Nephron (organoid): ENCODE data around the gene GNB1L.
"Not testable (repeated sequence)": the region's sequence is repeated elsewhere in the genome, so short reads cannot be mapped to it uniquely, and the experiment has no call there.

Experiments
- H3K27ac Mint-ChIP-seq, 3 experiments: 2 replicates each; pipeline ENCODE4 v1.8.0; 2020; ENCODE audit warnings: mixed read lengths in 3 of 3, mild to moderate bottlenecking in 2 of 3, moderate library complexity in 1 of 3
- H3K27me3 Mint-ChIP-seq: 2 replicates; pipeline ENCODE4 v1.8.0; 2021; ENCODE audit warnings: low read depth, mild to moderate bottlenecking, moderate library complexity, mixed read lengths
- H3K36me3 Mint-ChIP-seq: 2 replicates; pipeline ENCODE4 v1.8.0; 2020; ENCODE audit warnings: low read depth, mixed read lengths
- H3K4me1 Mint-ChIP-seq: 2 replicates; pipeline ENCODE4 v1.8.0; 2020; ENCODE audit warnings: mixed read lengths
- H3K4me3 Mint-ChIP-seq, 3 experiments: 2 replicates each; pipeline ENCODE4 v1.8.0; 2020; ENCODE audit warnings: mild to moderate bottlenecking in 3 of 3, mixed read lengths in 3 of 3, moderate library complexity in 2 of 3
- H3K9me3 Mint-ChIP-seq: 2 replicates; pipeline ENCODE4 v1.8.0; 2020; ENCODE audit warnings: mixed read lengths
- TF ChIP-seq, protein P1 (sequence below), 3 experiments: fragments of 200-600 bp; sonication (generic); IDR thresholded peaks; one replicate each; pipeline ENCODE4 v1.5.0; 2021; ENCODE audit warnings: antibody characterized with exemption in 3 of 3; ENCODE audit not compliant: unreplicated experiment in 3 of 3

GNB1L gene

DNA sequence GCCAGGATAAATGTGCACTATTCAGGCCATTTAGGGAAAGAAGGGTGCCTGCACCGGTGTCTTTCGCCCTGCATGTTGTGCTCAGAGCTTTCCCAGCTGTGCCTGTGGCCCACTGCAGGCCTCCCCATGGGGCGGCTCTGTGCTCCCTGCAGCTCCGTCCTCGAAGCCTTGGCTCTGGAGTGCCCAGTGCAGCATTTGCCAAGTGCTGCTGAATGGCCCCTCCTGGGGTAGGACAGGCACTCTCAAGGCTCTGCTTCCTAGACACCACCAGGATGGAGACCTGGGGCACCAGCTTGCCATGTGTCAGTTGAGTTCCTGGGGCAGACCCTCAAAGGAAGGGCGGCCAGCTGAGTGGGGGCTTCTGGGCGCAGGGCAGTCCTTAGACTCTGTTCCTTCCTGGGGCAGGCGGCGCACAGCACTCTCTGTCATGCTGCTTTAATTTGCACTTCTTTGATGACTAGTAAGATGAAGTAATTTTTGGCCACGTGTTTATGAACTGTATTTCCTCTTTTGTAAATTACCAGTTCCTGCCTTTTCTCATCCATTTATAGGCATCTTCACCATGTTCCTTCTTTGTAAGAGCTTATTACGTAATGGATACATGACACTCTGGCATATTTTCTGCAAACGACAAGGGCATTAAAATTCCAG is 32.1 kb upstream of the GNB1L start:
- Mint-ChIP-seq H3K4me1 (peaks cover 21% of the 10 kb centered on the region), H3K4me3 (no peak overlapping the region), H3K36me3 (peaks cover 4% of the 10 kb centered on the region), H3K27me3 (peaks cover 14% of the 10 kb centered on the region), H3K9me3 (no peaks in the 10 kb centered on the region), H3K27ac (no peak overlapping the region)
- TF ChIP-seq, protein P1, sequence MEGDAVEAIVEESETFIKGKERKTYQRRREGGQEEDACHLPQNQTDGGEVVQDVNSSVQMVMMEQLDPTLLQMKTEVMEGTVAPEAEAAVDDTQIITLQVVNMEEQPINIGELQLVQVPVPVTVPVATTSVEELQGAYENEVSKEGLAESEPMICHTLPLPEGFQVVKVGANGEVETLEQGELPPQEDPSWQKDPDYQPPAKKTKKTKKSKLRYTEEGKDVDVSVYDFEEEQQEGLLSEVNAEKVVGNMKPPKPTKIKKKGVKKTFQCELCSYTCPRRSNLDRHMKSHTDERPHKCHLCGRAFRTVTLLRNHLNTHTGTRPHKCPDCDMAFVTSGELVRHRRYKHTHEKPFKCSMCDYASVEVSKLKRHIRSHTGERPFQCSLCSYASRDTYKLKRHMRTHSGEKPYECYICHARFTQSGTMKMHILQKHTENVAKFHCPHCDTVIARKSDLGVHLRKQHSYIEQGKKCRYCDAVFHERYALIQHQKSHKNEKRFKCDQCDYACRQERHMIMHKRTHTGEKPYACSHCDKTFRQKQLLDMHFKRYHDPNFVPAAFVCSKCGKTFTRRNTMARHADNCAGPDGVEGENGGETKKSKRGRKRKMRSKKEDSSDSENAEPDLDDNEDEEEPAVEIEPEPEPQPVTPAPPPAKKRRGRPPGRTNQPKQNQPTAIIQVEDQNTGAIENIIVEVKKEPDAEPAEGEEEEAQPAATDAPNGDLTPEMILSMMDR (IDR thresholded peaks at IDR 0.05; ENCODE audit: unreplicated experiment in 3 of 3), result no peak

DNA sequence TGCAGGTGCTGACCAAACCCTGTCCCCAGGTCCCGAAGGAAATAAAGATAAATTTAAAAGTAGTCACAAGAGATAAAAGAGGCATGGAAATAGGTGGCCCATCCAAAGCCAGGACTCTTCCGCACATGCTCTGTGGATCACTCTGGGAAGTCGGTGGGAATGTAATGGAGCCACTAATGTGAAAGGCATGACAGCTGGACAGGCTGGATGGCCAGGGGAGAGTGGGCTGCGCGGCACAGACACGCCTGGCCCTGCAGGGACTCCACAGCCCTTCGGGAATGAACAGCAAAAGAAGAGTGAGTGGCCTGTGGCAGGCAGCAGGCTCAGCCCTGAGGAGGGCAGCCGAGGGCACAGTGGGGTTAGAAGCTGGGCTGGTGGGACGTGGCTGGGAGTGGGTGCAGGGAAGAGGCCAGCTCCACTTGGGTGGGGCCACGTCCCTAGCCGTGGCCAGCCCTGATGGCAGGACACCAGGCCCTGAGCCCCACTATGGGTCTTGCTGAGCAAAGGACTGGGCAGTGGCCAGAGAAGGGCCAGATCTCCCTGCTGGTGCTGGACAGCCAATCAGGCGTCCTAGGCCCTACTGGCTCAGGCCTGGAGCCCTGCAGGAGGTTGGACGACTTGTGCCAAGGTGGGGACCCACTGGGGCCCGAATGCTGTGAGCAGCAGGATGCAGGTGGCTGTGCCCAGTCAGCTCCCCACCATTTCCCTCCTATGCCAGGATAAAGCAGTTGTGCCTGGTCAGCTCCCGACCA is 31.3 kb upstream of the GNB1L start:
- no peaks in the 10 kb centered on the region for H3K9me3 Mint-ChIP-seq
- TF ChIP-seq, protein P1 (IDR thresholded peaks at IDR 0.05; ENCODE audit: unreplicated experiment in 3 of 3), result no peak
- no peak overlapping the region for H3K4me3 Mint-ChIP-seq
- peaks cover 16% of the 10 kb centered on the region for H3K27me3 Mint-ChIP-seq
- peaks cover 4% of the 10 kb centered on the region for H3K36me3 Mint-ChIP-seq
- H3K4me1 Mint-ChIP-seq, result peaks cover 21% of the 10 kb centered on the region
- H3K27ac Mint-ChIP-seq, result peak overlapping the region in 1 of 3 experiments; percentile 19

DNA sequence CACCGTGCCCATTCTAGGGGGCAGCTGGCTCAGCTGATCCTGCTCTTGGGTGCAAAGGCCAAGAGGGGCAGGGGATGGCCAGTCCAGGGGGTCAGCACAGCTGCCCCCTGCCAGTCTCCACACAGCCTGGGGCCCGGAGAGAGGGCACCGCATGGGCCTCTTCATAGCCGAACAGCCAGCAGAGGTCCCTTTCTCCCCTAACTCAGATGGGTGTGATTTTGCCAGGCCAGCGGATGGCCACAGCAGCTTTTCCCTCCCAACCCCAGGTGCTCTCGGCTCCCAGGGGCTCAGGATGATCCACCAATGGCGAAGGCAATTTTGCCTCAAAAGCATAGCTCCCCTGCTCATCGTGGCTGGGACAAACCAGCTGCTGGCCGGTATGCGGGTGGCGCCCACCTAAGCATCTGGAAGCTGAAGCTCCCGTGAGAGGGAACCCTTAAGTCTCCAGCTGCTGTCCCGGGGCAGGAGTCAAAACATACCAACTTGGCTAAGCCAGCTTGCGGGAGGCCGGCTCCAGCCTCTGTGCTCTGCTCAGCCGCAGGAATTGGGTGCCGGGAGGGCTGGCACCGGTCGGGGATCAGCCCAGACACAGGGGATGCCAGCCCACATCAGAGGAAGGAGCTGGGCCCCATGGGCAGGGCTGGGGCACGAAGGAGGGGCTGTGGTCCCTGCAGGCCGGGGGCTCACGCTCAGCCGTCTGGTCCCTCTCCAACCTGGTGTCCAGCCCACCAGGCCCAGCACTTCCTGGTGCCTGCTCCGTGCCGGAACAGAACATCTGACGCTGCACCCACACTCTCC is 30.5 kb upstream of the GNB1L start:
- Mint-ChIP-seq H3K27me3 (peaks cover 13% of the 10 kb centered on the region), H3K9me3 (no peaks in the 10 kb centered on the region), H3K36me3 (peaks cover 4% of the 10 kb centered on the region), H3K27ac (peak overlapping the region in 1 of 3 experiments; percentile 19), H3K4me1 (peaks cover 26% of the 10 kb centered on the region), H3K4me3 (no peak overlapping the region)
- TF ChIP-seq, protein P1 (IDR thresholded peaks at IDR 0.05; ENCODE audit: unreplicated experiment in 3 of 3), result no peak

DNA sequence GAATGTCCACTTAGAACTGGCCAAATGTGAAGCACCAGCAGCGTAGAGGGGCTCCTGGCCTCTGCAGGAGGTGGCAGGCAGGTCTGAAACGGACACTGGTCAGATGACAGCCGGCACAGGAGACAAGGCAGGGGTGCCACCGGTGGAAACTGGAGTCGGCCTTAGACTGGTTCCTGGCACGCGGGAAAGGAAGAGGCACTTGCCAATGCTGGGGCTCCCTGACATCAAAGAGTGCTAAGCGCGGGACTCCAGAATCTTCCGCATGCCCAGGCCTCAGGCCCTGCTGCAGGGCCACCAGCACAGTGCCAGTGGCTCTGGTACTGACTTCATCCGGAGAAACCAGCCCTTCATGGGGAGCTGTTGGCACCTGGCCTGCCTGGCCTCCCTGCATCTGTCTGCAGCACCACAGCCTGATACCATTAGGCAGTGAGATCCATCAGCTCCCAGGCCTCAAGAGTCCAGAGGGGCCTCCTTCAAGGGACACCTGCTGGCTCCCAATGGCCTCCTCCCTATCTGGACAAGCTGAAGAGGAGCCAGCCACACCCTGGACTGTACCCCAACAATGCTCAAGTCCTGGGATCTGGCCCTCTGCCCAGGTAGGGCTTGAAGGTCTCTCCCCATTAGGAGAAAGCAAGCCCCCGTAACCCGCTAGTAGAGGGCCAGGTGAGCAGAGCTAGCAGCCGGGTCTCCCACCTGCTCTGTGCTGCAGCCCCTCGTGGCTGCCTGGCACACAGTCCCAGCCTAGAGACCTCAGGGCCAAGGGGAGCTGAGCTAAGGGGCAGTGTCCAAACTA is 29.7 kb upstream of the GNB1L start:
- Mint-ChIP-seq H3K27me3 (peaks cover 13% of the 10 kb centered on the region), H3K4me3 (no peak overlapping the region), H3K36me3 (peaks cover 4% of the 10 kb centered on the region), H3K4me1 (peaks cover 28% of the 10 kb centered on the region), H3K9me3 (no peaks in the 10 kb centered on the region), H3K27ac (no peak overlapping the region)
- TF ChIP-seq, protein P1 (IDR thresholded peaks at IDR 0.05; ENCODE audit: unreplicated experiment in 3 of 3), result no peak

DNA sequence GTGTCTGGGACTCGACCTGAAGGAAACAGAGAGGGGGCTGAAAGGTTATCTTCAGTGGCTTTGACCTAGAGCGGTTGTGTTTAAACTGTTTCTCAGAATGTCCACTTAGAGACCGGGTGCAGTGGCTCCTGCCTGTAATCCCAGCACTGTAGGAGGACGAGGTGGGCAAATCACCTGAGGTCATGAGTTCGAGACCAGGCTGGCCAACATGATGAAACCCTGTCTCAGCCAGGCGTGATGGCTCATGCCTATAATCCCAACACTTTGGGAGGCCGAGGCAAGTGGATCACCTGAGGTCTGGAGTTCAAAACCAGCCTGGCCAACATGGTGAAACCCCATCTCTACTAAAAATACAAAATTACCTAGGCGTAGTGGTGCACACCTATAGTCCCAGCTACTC is 28.8 kb upstream of the GNB1L start:
- not testable (repeated sequence) for H3K9me3 Mint-ChIP-seq, H3K36me3 Mint-ChIP-seq, H3K27ac Mint-ChIP-seq, H3K4me3 Mint-ChIP-seq
- Mint-ChIP-seq H3K4me1 (peaks cover 35% of the 10 kb centered on the region), H3K27me3 (peaks cover 13% of the 10 kb centered on the region)
